Astrocyte (in vitro differentiated cells and primary cell): Measurements from ENCODE around the gene SHROOM3. TPM values are rescaled to one million over a fixed set of nuclear protein-coding genes. Genes with fewer than 3 reads are reported as not detected.
A peak's percentile ranks its signal among the peaks of the same experiment; 100 is the strongest.

ENCODE experiments used
- DNase-seq: peaks from one replicate; pipeline ENCODE4 v3.0.0-alpha.2; 2010; ENCODE audit warnings: low read depth
- FAIRE-seq: peaks from 2 replicates; lab custom pipeline; 2011; peaks lifted over from hg19 to GRCh38; lab: Jason Lieb, UNC
- H2AFZ ChIP-seq: 2 replicates; pipeline ENCODE4 v1.6.0; 2012; ENCODE audit warnings: low read depth, low read length, inconsistent platforms
- H3K27ac ChIP-seq: 2 replicates; pipeline ENCODE4 v1.5.1; 2011; ENCODE audit warnings: low read depth, low read length, inconsistent platforms
- H3K27me3 ChIP-seq: 2 replicates; pipeline ENCODE4 v1.6.0; 2011; ENCODE audit warnings: low read length, inconsistent platforms; ENCODE audit not compliant: insufficient read depth
- H3K36me3 ChIP-seq: 2 replicates; pipeline ENCODE4 v1.5.1; 2011; ENCODE audit warnings: low read length, inconsistent platforms; ENCODE audit not compliant: insufficient read depth
- H3K4me1 ChIP-seq: 2 replicates; pipeline ENCODE4 v1.5.1; 2011; ENCODE audit warnings: low read length, inconsistent platforms; ENCODE audit not compliant: insufficient read depth
- H3K4me2 ChIP-seq: 2 replicates; pipeline ENCODE4 v1.6.0; 2012; ENCODE audit warnings: low read length, inconsistent platforms
- H3K4me3 ChIP-seq: 2 replicates; pipeline ENCODE4 v1.5.1; 2011; ENCODE audit warnings: low read depth, mild to moderate bottlenecking, low read length, inconsistent platforms; ENCODE audit not compliant: insufficient read depth
- H3K79me2 ChIP-seq: 2 replicates; pipeline ENCODE4 v1.6.0; 2012; ENCODE audit warnings: mild to moderate bottlenecking, low read length, inconsistent platforms; ENCODE audit not compliant: insufficient read depth
- H3K9ac ChIP-seq: 2 replicates; pipeline ENCODE4 v1.6.0; 2012; ENCODE audit warnings: mild to moderate bottlenecking, low read length, inconsistent platforms
- H3K9me3 ChIP-seq: 2 replicates; pipeline ENCODE4 v1.5.1; 2012; ENCODE audit warnings: low read depth, mild to moderate bottlenecking, low read length, inconsistent platforms; ENCODE audit not compliant: insufficient read depth
- H4K20me1 ChIP-seq: 2 replicates; pipeline ENCODE4 v1.6.0; 2012; ENCODE audit warnings: low read length, inconsistent platforms; ENCODE audit not compliant: insufficient read depth
- H3K27ac Mint-ChIP-seq: one replicate; pipeline ENCODE4 v1.8.0; 2021; ENCODE audit warnings: mild to moderate bottlenecking, mixed read lengths; ENCODE audit not compliant: unreplicated experiment
- H3K27me3 Mint-ChIP-seq: one replicate; pipeline ENCODE4 v1.8.0; 2021; ENCODE audit warnings: low read depth, mixed read lengths; ENCODE audit not compliant: unreplicated experiment
- H3K36me3 Mint-ChIP-seq: one replicate; pipeline ENCODE4 v1.8.0; 2021; ENCODE audit warnings: low read depth, mixed read lengths; ENCODE audit not compliant: unreplicated experiment
- H3K4me1 Mint-ChIP-seq: one replicate; pipeline ENCODE4 v1.8.0; 2021; ENCODE audit warnings: low read depth, mixed read lengths; ENCODE audit not compliant: unreplicated experiment
- H3K4me3 Mint-ChIP-seq: one replicate; pipeline ENCODE4 v1.8.0; 2021; ENCODE audit warnings: mild to moderate bottlenecking, moderate library complexity, mixed read lengths; ENCODE audit not compliant: unreplicated experiment
- H3K9me3 Mint-ChIP-seq: one replicate; pipeline ENCODE4 v1.8.0; 2021; ENCODE audit warnings: mild to moderate bottlenecking, mixed read lengths; ENCODE audit not compliant: unreplicated experiment
- CTCF ChIP-seq: IDR thresholded peaks from 2 replicates; pipeline ENCODE4 v1.5.1; 2011; ENCODE audit warnings: low read depth, mild to moderate bottlenecking, inconsistent platforms, low read length, moderate library complexity; ENCODE audit not compliant: insufficient read depth
- EZH2 ChIP-seq: IDR thresholded peaks from 2 replicates; pipeline ENCODE4 v1.6.1; 2012; ENCODE audit warnings: mild to moderate bottlenecking, low read length, inconsistent platforms; ENCODE audit not compliant: insufficient read depth
- total RNA-seq: library from RNA; stranded (reverse); gene quantifications from 2 replicates; pipeline ENCODE4 v1.2.1, GENCODE V29; 2021

Gene SHROOM3
- total RNA-seq, 1 donor from 2014 or later = 64.6 TPM

GRCh38 chr4:76533314-76533713 lies 98.3 kb downstream of the SHROOM3 start:
- DNase-seq (no peak), FAIRE-seq (no peak)
- Histone ChIP-seq H3K79me2 (no peaks in the 10 kb centered on the region), H3K27me3 (no peaks in the 10 kb centered on the region), H4K20me1 (no peaks in the 10 kb centered on the region), H3K27ac (no peak overlapping the region), H3K9me3 (no peaks in the 10 kb centered on the region), H3K36me3 (no peaks in the 10 kb centered on the region), H2AFZ (no peak overlapping the region), H3K4me2 (no peak overlapping the region), H3K9ac (no peak overlapping the region), H3K4me3 (no peak overlapping the region), H3K4me1 (peaks cover 11% of the 10 kb centered on the region)
- H3K36me3 Mint-ChIP-seq = peaks cover 4% of the 10 kb centered on the region
- TF ChIP-seq EZH2 = no peak
- TF ChIP-seq CTCF = no peak
- H3K27ac Mint-ChIP-seq = no peak overlapping the region
- H3K9me3 Mint-ChIP-seq = peaks cover 4% of the 10 kb centered on the region
- H3K4me1 Mint-ChIP-seq = peaks cover 25% of the 10 kb centered on the region
- H3K4me3 Mint-ChIP-seq = no peak overlapping the region
- no peaks in the 10 kb centered on the region for H3K27me3 Mint-ChIP-seq

GRCh38 chr4:76535603-76536372 lies 100.8 kb downstream of the SHROOM3 start:
- no peak for TF ChIP-seq CTCF
- no peak for TF ChIP-seq EZH2
- H3K9ac ChIP-seq = no peak overlapping the region
- H3K4me3 ChIP-seq = no peak overlapping the region
- Mint-ChIP-seq H3K9me3 (peaks cover 5% of the 10 kb centered on the region), H3K27ac (peak overlapping the region; percentile 59), H3K4me3 (peak overlapping the region; percentile 11), H3K36me3 (peaks cover 4% of the 10 kb centered on the region), H3K27me3 (no peaks in the 10 kb centered on the region), H3K4me1 (peaks cover 33% of the 10 kb centered on the region)
- DNase-seq = peak; percentile 79
- peaks cover 21% of the 10 kb centered on the region for H3K4me1 ChIP-seq
- H3K79me2 ChIP-seq = no peaks in the 10 kb centered on the region
- H3K36me3 ChIP-seq = no peaks in the 10 kb centered on the region
- H3K4me2 ChIP-seq = peak overlapping the region; percentile 74
- H3K27ac ChIP-seq = peak overlapping the region; percentile 20
- H2AFZ ChIP-seq = no peak overlapping the region
- peak; percentile 72 for FAIRE-seq
- no peaks in the 10 kb centered on the region for H4K20me1 ChIP-seq
- H3K9me3 ChIP-seq = no peaks in the 10 kb centered on the region
- no peaks in the 10 kb centered on the region for H3K27me3 ChIP-seq

- H4K20me1 ChIP-seq = no peaks in the 10 kb centered on the region
- Mint-ChIP-seq H3K4me3 (no peak overlapping the region), H3K27ac (peak overlapping the region; percentile 75), H3K27me3 (no peaks in the 10 kb centered on the region), H3K4me1 (peaks cover 33% of the 10 kb centered on the region), H3K9me3 (peaks cover 5% of the 10 kb centered on the region), H3K36me3 (peaks cover 4% of the 10 kb centered on the region)
- FAIRE-seq = peak; percentile 72
- H3K9ac ChIP-seq = no peak overlapping the region
- no peaks in the 10 kb centered on the region for H3K27me3 ChIP-seq
- H3K27ac ChIP-seq = no peak overlapping the region
- no peaks in the 10 kb centered on the region for H3K9me3 ChIP-seq
- no peaks in the 10 kb centered on the region for H3K79me2 ChIP-seq
- peaks cover 21% of the 10 kb centered on the region for H3K4me1 ChIP-seq
- no peak overlapping the region for H3K4me3 ChIP-seq
- no peaks in the 10 kb centered on the region for H3K36me3 ChIP-seq
- no peak for TF ChIP-seq EZH2
- no peak for TF ChIP-seq CTCF
- H2AFZ ChIP-seq = no peak overlapping the region
- DNase-seq = no peak
- H3K4me2 ChIP-seq = peak overlapping the region; percentile 74
Measured at GRCh38 chr4:76536373-76536689, 101.3 kb downstream of the SHROOM3 start.
